Skin epidermis (tissue), 12 donors: ENCODE results near the gene CDK2AP2.
"Not testable (repeated sequence)": the region's sequence is repeated elsewhere in the genome, so short reads cannot be mapped to it uniquely, and the experiment has no call there.

ENCODE experiments used
- H3K27ac ChIP-seq, 21 experiments: fragments of 200-600 bp; sonication (generic) in 11 of 21; one replicate each; pipeline ENCODE4 v1.5.0; 2020; ENCODE audit warnings: mild to moderate bottlenecking in 3 of 21, inconsistent platforms in 2 of 21, moderate library complexity in 2 of 21
- H3K4me3 ChIP-seq, 7 experiments: fragments of 200-600 bp; sonication (generic) in 2 of 7; one replicate each; pipeline ENCODE4 v1.5.0; 2020; ENCODE audit warnings: inconsistent platforms in 2 of 7, mild to moderate bottlenecking in 2 of 7, moderate library complexity in 1 of 7

The CDK2AP2 gene

DNA sequence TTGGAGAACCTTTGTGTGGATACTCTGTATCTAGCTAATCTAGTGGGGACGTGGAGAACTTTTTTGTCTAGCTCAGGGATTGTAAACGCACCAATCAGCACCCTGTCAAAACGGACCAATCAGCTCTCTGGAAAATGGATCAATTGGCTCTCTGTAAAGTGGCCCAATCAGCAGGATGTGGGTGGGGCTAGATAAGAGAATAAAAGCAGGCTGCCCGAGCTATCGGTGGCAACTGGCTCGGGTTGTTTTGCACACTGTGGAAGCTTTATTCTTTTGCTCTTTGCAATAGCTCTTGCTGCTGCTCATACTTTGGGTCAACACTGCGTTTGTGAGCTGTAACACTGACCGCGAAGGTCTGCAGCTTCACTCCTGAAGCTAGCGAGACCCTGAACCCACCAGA is 31.3 kb downstream of the CDK2AP2 start:
- H3K4me3 ChIP-seq, H3K27ac ChIP-seq: not testable (repeated sequence)

DNA sequence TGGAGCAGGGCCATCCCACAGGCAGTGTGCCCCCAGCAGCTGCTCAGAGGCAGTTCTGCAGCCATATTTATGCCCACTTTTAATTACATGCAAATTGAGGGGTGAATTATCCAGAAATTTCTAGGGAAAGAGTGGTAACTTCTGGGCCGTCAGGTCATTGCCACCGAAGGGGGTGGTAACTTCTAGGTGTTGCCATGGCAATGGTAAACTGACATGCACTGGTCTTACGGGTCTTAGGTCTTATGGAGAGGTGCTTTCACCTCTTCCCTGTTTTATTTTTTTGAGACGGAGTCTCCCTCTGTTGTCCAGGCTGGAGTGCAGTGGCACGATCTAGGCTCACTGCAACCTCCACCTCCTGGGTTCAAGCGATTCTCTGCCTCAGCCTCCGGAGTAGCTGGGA is 35.1 kb downstream of the CDK2AP2 start:
- no peak overlapping the region for H3K27ac ChIP-seq

DNA sequence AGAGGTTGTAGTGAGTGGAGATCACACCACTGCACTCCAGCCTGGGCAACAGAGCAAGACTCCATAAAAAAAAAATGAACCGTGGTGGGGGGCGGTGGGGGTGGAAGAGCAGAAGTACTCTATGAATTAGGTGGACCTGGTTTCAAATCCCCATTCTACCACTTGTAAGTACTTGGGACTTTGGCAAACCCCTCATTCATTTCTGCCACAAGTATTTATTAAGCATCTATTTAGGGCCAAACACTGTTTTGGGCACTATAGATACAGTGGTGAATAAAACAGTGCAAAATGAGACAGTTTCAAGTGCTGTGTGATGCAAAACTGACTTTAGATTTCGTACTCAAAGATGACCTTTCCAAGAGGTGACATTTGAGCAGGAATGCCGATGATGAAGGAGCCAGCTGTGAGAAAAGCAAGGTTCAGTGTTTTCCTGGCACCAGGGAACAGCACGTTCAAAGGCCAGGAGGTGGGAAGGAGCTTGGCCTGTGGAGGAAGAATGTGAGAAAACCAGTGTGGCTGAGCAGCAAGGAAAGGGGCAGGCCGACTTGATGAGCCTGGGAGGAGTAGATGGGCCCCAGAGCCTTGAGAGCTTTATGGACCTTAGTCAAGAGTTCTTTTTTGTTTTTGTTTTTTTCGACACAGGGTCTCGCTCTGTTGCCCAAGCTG is 37.5 kb downstream of the CDK2AP2 start:
- H3K27ac ChIP-seq = no peak overlapping the region

More for the DNA sequence above, 35.1 kb downstream of the CDK2AP2 start:
- H3K4me3 ChIP-seq = no peak overlapping the region

DNA sequence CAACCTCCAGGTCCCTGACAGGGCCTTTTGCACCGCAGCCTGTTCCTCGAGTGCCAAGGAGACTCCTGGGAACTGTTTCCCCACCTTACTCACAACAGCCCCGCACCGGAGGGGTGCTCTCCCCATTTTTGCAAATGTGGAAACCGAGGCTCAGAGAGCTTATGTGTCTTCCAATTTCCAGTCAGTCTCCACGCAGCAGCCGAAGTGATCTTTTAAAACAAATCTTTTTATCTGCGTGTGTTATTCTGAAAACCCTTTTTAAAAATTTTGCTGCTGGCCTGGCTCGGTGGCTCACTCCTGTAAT is 38.5 kb downstream of the CDK2AP2 start:
- Histone ChIP-seq H3K27ac (peak overlapping the region; percentile 48 to 99 (median 95)), H3K4me3 (peak overlapping the region; percentile 62 to 98 (median 82))

More for the DNA sequence above, 37.5 kb downstream of the CDK2AP2 start:
- no peak overlapping the region for H3K4me3 ChIP-seq

DNA sequence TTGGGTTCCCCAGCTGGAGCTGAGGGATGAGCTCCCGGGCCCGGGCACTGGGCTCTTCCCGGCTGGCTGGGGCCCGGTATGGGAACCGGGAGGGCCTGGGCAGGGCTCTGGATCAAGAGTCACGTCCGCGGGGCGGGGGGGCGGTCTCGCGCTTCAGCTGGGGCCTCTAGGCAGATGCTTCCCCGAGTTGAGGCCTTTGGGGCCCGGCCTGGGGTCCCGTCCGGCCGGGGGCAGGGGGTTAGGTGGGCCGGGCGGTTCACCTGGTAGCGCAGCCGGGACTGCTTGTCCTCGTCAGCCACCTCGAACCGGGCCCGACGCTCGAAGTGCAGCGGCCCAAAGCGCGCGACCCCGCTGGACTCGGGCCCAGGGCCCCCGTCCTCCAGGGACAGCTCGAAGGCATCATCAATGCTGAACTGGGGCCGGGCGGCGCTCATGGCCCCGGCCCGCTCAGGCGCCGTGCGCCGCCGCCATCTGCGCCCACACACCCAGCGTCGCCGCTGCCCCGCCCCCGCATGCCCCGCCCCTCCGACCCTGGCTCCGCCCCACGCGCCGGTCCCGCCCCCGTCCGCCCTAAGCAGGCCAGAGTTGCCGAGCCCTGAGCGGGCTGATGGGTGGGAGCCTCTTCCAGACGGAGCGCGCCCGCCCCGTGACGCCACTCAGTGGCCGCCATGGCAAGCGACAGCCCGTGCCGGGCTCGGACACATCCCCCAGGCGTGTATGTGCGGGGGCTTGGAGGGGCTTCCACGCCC is 39.0 kb downstream of the CDK2AP2 start, which contains the start of gene TMEM134:
TSS of gene TMEM134 (minus strand) at position 493 of the 749 bp plus-strand sequence. CDS start at position 434, 59 bp downstream.
- peak within 1 kb of the TSS; percentile 87 to 99 (median 96) for H3K27ac ChIP-seq

DNA sequence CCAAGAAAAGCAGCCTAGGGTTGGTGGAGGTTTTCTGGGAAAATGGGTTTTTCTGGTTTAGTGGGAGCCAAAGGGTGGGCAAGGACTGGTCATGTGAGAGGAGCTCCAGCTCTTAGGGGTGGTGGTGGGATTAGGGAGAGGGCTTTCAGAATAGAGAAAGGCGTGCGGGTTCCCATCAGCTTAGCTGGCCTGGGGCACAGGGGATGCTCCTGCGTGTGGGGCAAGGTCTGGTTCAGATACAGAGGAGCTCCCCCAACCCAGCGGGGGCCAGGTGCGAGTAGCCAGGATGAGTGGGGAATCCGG is 39.6 kb downstream of the CDK2AP2 start:
- peak overlapping the region; percentile 87 to 99 (median 96) for H3K27ac ChIP-seq
- H3K4me3 ChIP-seq = peak overlapping the region; percentile 62 to 98 (median 82)

More for the DNA sequence above, 39.0 kb downstream of the CDK2AP2 start, which contains the start of gene TMEM134:
- H3K4me3 ChIP-seq = peak within 1 kb of the TSS; percentile 62 to 98 (median 82)

DNA sequence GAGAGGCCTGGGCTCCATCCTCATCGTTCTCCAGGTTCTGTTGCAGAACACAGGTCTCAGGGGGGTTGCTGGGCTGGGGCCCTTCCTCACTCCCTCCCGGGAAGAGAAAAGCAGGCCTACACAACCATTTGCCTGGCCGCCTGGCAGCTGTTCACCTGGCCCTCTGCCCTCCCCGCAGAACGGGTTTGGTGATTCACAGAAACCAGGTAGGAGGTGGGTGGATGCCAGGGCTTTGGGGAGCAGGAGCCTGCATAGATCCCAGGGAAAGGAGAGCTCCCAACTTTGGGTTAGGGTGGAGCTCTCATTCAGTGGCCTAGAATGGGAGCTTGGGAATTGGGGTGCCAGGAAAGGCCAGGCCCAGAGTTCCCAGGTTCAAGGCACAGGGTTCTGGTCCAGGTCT is 39.9 kb downstream of the CDK2AP2 start:
- Histone ChIP-seq H3K4me3 (peak overlapping the region; percentile 62 to 98 (median 82)), H3K27ac (peak overlapping the region; percentile 87 to 99 (median 96))

DNA sequence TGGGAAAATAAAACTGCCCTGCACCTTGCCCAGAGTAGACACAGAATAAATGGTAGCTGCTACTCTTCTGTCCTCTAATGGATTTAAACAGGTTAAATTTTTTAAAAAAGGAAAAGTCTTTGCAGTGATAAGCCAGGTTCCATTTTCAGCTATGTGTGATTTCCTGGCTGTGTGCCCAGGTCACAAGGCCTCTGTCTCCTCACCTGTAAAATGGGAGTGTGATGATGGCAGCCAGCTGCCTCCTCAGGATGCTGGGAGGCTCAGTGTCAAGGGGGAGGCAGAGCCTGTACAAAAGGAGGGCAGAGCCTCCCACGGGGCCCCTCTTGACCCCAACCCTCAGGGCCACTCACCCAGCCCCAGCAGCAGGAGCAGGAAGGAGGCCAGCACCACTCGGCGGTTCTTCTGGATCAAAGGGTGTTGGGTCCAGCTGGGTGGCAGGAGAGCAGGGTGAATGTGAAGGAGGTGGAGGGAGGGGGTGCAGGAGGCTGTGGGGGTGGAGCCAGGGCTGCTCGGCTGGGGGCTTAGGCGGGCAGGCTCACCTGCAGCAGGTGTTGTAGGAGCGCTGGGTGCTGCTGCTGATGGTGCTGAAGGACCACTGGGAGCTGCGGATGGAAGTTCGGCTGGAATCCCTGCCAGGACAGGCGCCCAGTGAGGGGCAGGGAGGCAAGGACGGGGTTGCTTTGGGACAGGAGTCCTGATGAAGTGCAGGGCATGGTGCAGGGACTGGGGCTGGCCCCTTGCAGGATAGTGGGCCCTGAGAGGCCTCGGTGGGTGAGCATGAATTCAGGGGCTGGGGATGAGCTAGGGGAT is 40.8 kb downstream of the CDK2AP2 start:
- H3K27ac ChIP-seq = peak overlapping the region in 18 of 21 experiments; percentile 6 to 99 (median 96)
- H3K4me3 ChIP-seq = peak overlapping the region in 6 of 7 experiments; percentile 62 to 98 (median 82)

DNA sequence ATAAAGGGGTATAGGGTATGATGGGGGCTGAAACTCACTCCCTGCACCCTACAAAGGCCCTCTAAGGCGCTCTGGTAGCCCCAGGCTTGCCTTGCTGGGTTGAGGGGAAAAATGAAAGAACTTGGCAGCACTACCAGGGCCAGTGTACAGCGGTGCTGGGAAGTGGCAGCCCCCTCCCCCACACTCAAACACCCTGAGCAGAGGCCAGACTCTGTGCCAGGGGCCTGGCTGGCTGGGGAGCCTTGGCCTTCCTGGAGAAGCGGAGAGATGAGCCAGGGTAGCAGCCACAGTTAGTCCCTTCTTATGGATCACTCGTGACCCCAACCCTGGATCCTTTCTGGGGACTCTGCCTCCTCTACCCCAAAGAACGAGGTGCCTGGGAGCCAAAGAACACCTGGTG is 41.6 kb downstream of the CDK2AP2 start:
- no peak overlapping the region for H3K4me3 ChIP-seq
- peak overlapping the region in 8 of 21 experiments; percentile 3 to 99 (median 94) for H3K27ac ChIP-seq

DNA sequence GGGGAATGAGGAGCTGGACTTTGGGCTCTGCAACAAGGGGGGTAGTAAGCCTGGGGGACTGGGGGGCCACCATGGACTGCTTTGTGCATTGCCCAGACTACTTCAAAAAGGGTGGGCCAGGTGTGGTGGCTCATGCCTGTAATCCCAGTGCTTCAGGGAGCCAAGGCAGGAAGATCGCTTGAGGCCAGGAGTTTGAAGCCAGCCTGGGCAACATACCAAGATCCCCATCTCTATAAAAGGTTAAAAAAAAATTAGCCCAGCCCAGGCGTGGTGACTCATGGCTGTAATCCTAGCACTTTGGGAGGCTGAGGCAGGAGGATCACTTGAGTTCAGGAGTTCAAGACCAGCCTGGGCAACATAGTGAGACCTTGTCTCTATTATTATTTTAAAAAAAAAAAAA is 42.4 kb downstream of the CDK2AP2 start:
- peak overlapping the region in 17 of 21 experiments; percentile 83 to 99 (median 93) for H3K27ac ChIP-seq
- H3K4me3 ChIP-seq = peak overlapping the region in 1 of 7 experiments; percentile 50

DNA sequence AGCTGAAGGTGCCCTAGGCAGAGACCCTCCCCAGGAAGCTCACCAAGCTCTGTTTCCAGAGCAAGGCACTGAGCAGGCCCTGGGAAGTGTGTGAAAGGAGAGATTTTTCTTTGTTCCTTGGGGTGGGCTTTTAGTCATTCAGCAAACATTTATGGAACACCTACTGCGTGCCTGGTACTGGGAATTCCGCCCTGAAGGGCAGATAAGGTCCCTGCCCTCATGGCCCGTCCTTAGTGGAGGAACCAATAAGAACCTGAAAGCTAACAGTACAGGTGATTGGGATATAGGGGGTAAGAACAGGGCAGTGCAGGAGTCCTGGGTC is 42.8 kb downstream of the CDK2AP2 start:
- Histone ChIP-seq H3K27ac (peak overlapping the region; percentile 13 to 99 (median 92)), H3K4me3 (peak overlapping the region; percentile 37 to 53 (median 45))

DNA sequence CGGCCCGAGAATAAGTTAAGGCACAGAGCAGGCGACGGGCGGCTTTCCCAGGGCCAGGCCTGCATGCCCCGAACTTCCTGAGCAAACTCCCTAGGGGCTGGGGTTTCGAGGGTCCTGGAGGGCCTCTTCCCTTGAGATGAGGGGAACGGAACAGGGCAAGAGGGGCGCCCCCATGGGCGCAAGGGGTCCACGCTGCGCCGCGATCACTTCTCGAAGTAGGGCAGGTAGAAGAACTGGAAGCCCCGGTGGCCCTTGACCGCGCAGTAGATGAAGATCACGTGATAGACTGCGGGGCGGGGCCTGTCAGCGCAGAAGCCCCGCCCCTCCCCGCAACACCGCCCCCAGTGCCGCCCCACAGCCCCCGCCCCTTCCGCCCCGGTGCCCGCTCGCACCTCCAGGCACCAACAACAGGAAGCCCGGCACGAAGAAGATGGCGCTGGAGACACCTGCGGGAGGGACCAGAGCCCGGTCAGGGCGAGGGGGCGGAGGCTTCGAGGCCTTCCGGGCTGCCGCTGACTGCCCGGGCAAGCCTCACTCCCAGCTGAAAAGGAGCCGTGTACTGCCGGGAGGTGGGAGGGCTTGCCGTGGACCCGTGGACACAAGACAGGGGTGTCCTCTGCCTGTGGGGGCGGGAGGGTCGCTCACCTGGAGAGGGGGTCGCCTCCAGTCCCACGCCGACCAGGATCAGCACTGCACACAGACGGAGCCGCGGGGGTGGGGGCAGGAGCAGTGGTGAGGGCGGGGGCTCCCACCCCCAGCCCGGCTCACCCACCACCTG is 43.4 kb downstream of the CDK2AP2 start:
- Histone ChIP-seq H3K27ac (peak overlapping the region; percentile 33 to 99 (median 92)), H3K4me3 (peak overlapping the region; percentile 37 to 53 (median 45))

DNA sequence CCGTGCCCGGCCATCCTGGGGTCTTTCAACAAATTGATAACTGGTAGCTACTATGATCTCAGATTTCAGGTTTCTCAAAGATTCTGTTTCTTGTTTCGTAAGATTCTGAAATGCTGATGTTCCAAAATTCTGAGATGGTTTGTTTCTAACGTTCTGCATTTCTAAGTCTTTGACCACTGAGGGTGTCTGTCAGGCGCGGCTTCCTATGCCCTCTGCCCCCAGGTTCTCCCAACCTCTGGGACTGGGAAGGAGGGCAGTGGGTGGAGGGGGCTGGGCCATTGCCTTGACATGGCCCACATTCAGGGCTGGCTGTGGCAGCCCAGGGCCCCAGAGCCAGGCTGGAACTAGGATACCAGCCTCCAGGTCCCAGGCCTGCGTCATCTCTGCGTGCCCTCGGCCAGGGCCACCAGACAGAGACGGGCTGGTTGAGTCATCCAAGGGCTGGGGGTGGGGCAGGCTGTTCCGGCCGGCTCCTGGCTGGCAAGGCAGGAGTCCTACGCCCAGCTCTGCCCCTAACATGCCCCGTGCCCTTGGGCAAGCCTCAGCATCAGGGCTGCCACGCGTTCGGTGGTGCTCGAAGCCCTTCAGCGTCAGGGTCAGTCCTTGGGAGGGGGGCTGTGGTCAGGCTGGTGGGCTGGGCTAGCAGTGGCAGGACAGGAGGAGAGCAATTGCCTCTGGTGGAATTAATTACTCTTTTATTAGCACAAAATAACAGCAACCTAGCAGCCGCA is 44.1 kb downstream of the CDK2AP2 start:
- Histone ChIP-seq H3K4me3 (peak overlapping the region; percentile 37 to 53 (median 45)), H3K27ac (peak overlapping the region; percentile 33 to 99 (median 92))

DNA sequence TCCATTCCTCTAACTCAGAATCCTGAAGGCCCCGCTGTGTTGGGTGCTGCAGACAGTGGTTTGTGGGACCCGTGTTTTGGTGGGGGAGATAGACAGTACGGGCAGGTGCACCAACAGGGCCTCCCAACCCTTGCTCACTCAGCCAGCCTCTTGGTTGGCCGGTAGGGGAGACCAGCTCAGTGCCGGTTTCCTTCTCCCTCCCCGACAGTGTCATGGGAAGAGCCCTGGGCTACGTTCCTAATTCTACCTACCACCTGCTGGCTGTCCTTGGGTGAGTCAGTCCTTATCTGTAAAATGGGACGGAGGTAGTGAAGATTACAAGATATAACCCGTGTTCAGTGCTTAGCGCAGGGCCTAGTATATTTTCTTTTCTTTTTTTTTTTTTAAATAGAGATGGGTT is 44.8 kb downstream of the CDK2AP2 start:
- Histone ChIP-seq H3K27ac (peak overlapping the region in 12 of 21 experiments; percentile 83 to 99 (median 92)), H3K4me3 (no peak overlapping the region)

DNA sequence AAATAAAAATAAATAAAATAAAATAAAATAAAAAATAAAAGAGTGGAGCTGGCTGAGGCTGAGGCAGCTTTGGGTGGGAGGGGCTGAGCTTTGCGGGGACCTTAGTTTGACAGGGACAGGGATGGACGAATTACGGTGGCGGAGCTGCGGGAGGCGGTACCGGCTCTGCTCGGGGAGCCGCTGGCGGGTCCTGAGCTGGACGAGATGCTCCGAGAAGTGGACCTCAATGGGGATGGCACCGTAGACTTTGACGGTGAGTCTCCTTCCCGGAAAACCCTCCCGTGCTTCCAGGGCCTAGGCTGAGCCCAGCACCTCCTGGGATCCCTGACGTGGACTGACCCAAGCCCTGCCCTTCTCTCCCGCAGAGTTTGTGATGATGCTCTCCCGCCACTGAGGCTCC is 49.7 kb downstream of the CDK2AP2 start:
- Histone ChIP-seq H3K27ac (peak overlapping the region in 1 of 21 experiments; percentile 18), H3K4me3 (no peak overlapping the region)

DNA sequence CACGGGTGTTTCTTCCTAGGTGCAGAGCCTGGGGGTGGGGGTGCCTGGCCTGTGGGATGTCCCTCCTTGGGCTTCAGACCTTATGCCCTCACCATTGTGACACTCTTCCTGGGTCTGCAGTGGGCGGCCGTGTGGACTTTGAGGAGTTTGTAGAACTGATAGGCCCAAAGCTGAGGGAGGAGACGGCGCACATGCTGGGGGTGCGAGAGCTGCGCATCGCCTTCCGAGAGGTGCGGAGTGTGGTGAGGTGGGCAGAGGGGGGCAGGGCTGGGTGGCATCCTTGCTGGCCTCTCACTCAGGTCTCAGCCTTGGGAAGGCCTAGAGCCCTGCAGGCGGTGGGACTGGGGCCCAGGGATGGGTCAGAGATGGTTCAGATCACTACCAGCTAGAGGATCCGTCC is 50.5 kb downstream of the CDK2AP2 start:
- Histone ChIP-seq H3K4me3 (no peak overlapping the region), H3K27ac (no peak overlapping the region)
